K562 (cell line): Measurements from ENCODE around the gene ARHGAP25. TPM values are rescaled to one million over a fixed set of nuclear protein-coding genes. Genes with fewer than 3 reads are reported as not detected.

ENCODE experiments used
- CBX5 ChIP-seq: IDR thresholded peaks from 2 replicates; pipeline ENCODE4 v1.6.1; 2014; ENCODE audit warnings: low read depth, borderline replicate concordance
- CEBPG ChIP-seq, 3 experiments: fragments of 200-800 bp in 1 of 3; sonication (Bioruptor generic) in 1 of 3; sonication (generic) in 1 of 3; formaldehyde crosslinking in 1 of 3; IDR thresholded peaks in 2 of 3; conservative IDR thresholded peaks in 1 of 3; 2 replicates each; pipeline versions ENCODE4 v1.6.1 to v1.8.0; 2016 to 2022; ENCODE audit warnings: missing compliant biosample characterization in 2 of 3, missing genetic modification characterization in 2 of 3, mild to moderate bottlenecking in 1 of 3, missing genetic modification reagents in 1 of 3
- CHD4 ChIP-seq: fragments of 200-600 bp; sonication (generic); IDR thresholded peaks from 3 replicates; pipeline ENCODE4 v1.6.1; 2012; ENCODE audit warnings: low read depth, mild to moderate bottlenecking, mixed read lengths, low read length, inconsistent platforms; ENCODE audit not compliant: insufficient read depth, insufficient replicate concordance, poor library complexity, severe bottlenecking
- CTBP1 ChIP-seq: fragments of 450-650 bp; IDR thresholded peaks from 2 replicates; pipeline ENCODE4 v1.6.1; 2016; ENCODE audit warnings: borderline replicate concordance
- ELF4 ChIP-seq: fragments of 450-650 bp; formaldehyde crosslinking; IDR thresholded peaks from 2 replicates; pipeline ENCODE4 v1.4.0; 2022; ENCODE audit warnings: missing genetic modification characterization
- ETV5 ChIP-seq: sonication (generic); formaldehyde crosslinking; IDR thresholded peaks from 2 replicates; pipeline ENCODE4 v1.4.0; 2020; ENCODE audit warnings: low read depth, mild to moderate bottlenecking, missing genetic modification reagents
- EWSR1 ChIP-seq: fragments of 450-650 bp; IDR thresholded peaks from 2 replicates; pipeline ENCODE4 v1.6.1; 2018; ENCODE audit warnings: borderline replicate concordance, mild to moderate bottlenecking, low read depth, moderate library complexity; ENCODE audit not compliant: partially characterized antibody
- FOXA3 ChIP-seq, 2 experiments: fragments of 450-650 bp in 1 of 2; sonication (generic) in 1 of 2; formaldehyde crosslinking; IDR thresholded peaks in 1 of 2; conservative IDR thresholded peaks in 1 of 2; 2 replicates each; pipeline versions ENCODE4 v1.4.0 to v1.8.0; 2020 to 2022; ENCODE audit warnings: mild to moderate bottlenecking in 2 of 2, missing genetic modification reagents in 1 of 2
- HCFC1 ChIP-seq: IDR thresholded peaks from 2 replicates; pipeline ENCODE4 v1.6.1; 2012; ENCODE audit warnings: low read depth, low read length, improper control_type of control experiment
- KDM2B ChIP-seq: fragments of 250-450 bp; sonication (Bioruptor Pico); IDR thresholded peaks from 2 replicates; pipeline ENCODE4 v1.8.0; 2021; ENCODE audit warnings: mild to moderate bottlenecking, moderate library complexity
- POLR2A ChIP-seq: fragments of 450-650 bp; conservative IDR thresholded peaks from 2 replicates; pipeline ENCODE4 v1.6.1; 2016
- PTBP1 ChIP-seq: fragments of 200-400 bp; formaldehyde crosslinking; IDR thresholded peaks from 2 replicates; pipeline ENCODE4 v1.6.1; 2017; ENCODE audit warnings: low read depth, low read length
- RUNX1 ChIP-seq: sonication (generic); IDR thresholded peaks from 2 replicates; pipeline ENCODE4 v1.6.1; 2016; ENCODE audit warnings: antibody characterized with exemption, low read depth
- SP2 ChIP-seq: IDR thresholded peaks from 2 replicates; pipeline ENCODE4 v1.6.1; 2011; ENCODE audit warnings: mild to moderate bottlenecking, low read depth, low read length, moderate library complexity; ENCODE audit not compliant: poor library complexity, severe bottlenecking; ENCODE audit errors: extremely low read depth
- SREBF1 ChIP-seq: fragments of 150-350 bp; IDR thresholded peaks from 2 replicates; pipeline ENCODE4 v1.6.1; 2014; ENCODE audit warnings: antibody characterized with exemption, low read depth, low read length, borderline replicate concordance
- TEAD2 ChIP-seq: fragments of 450-650 bp; IDR thresholded peaks from 2 replicates; pipeline ENCODE4 v1.6.1; 2016; ENCODE audit warnings: missing genetic modification characterization, control low read depth, missing compliant biosample characterization
- ZBTB17 ChIP-seq: fragments of 450-650 bp; formaldehyde crosslinking; IDR thresholded peaks from 2 replicates; pipeline ENCODE4 v1.4.0; 2020; ENCODE audit warnings: mild to moderate bottlenecking
- ZBTB8A ChIP-seq: fragments of 450-650 bp; IDR thresholded peaks from 2 replicates; pipeline ENCODE4 v1.6.1; 2018; ENCODE audit warnings: mild to moderate bottlenecking, moderate library complexity; ENCODE audit not compliant: partially characterized antibody
- ZNF165 ChIP-seq: fragments of 250-450 bp; sonication (Bioruptor Pico); IDR thresholded peaks from 2 replicates; pipeline ENCODE4 v1.4.0; 2020; ENCODE audit warnings: borderline replicate concordance
- ZNF217 ChIP-seq: sonication (generic); formaldehyde crosslinking; IDR thresholded peaks from 2 replicates; pipeline ENCODE4 v1.8.0; 2022; ENCODE audit warnings: mild to moderate bottlenecking, missing genetic modification reagents
- ZNF354B ChIP-seq: fragments of 250-450 bp; sonication (Bioruptor Pico); IDR thresholded peaks from 2 replicates; pipeline ENCODE4 v1.4.0; 2020
- ZNF764 ChIP-seq: fragments of 250-450 bp; sonication (Bioruptor Pico); IDR thresholded peaks from 2 replicates; pipeline ENCODE4 v1.4.0; 2020; ENCODE audit warnings: low read depth, mild to moderate bottlenecking, moderate library complexity
- ZNF778 ChIP-seq: fragments of 450-650 bp; formaldehyde crosslinking; IDR thresholded peaks from 2 replicates; pipeline ENCODE4 v1.4.0; 2020; ENCODE audit warnings: mild to moderate bottlenecking, moderate library complexity
- polyA plus RNA-seq, 8 experiments: library from polyadenylated mRNA; depleted of rRNA in 4 of 8; stranded (reverse) in 5 of 8; unstranded in 3 of 8; fragments of >200 nt; fragmentation: Nextera tagmentation in 2 of 8; fragmentation: Illumina TruSeq in 1 of 8; extraction: Ambion mirVana in 2 of 8; extraction: Trizol in 1 of 8; gene quantifications; 2 replicates each; pipeline versions ENCODE4 v1.2.1 to v1.2.3, GENCODE V29; 2011 to 2014; ENCODE audit warnings: inconsistent platforms in 1 of 8, missing spikeins in 1 of 8
- total RNA-seq, 7 experiments: library from RNA; depleted of rRNA in 6 of 7; stranded (reverse); fragments of >200 nt in 6 of 7; fragmentation: Illumina TruSeq in 2 of 7; extraction: Trizol in 2 of 7; gene quantifications; 2 replicates each; pipeline versions ENCODE4 v1.2.1 to v1.2.3, GENCODE V29; 2011 to 2021; ENCODE audit warnings: low replicate concordance in 1 of 7
- TF ChIP-seq, protein P1 (sequence below): sonication (generic); formaldehyde crosslinking; IDR thresholded peaks from 2 replicates; pipeline ENCODE4 v1.8.0; 2022; ENCODE audit warnings: mild to moderate bottlenecking, missing genetic modification reagents
- TF ChIP-seq, protein P2 (sequence below): sonication (generic); formaldehyde crosslinking; IDR thresholded peaks from 2 replicates; pipeline ENCODE4 v1.8.0; 2022; ENCODE audit warnings: mild to moderate bottlenecking, missing genetic modification reagents
- TF ChIP-seq, protein P3 (sequence below): IDR thresholded peaks from 2 replicates; pipeline ENCODE4 v1.6.1; 2011; ENCODE audit warnings: borderline replicate concordance, low read depth, mild to moderate bottlenecking, moderate library complexity, low read length; ENCODE audit not compliant: insufficient read depth, poor library complexity, severe bottlenecking

The ARHGAP25 gene
- total and polyA plus RNA-seq, 9 of the 15 experiments (the other 6 are each of a cell fraction or from before 2014, with no cell fraction given), result 4.9 to 14.8 (median 10.7) TPM

DNA sequence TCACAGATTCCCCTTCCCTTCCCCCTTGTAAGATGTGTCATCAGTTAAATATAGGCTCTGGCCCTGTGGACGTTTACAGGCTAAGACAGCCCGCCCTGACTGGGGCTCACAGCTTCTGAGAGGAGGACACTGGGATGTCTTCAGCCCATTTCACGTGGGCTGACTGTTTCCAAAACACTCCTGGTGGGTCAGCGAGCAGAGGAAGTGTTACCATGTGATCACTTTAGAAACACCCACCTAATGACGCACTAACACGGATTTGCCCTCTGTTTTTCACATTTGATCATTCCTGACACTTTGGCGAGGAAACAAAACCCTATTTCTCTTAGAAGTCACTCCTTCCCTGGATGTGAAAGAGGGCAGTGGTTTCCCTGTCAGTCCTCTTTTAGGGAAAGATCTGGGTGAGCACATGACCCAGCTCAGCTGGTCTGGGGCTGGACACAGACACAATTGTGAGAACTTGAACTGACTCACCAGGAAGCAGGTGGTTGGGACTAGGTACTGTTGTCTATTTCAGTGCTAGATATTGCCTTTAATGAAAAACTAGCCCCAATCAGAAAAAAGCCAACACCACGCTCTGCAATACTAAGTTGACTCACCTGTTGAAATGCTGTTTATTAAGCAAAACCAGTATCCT is 97.7 kb downstream of the ARHGAP25 start (continued):
- TF ChIP-seq EWSR1 (no peak), SREBF1 (no peak), CTBP1 (0 out of 2 replicates have a peak, but pooled peaks have one; percentile 14), CHD4 (no peak), POLR2A (0 out of 2 replicates have a peak, but pooled peaks have one; percentile 42), TEAD2 (no peak), ZBTB8A (no peak), ZNF764 (CRISPR knock-in tag) (no peak), ZNF217 (no peak), ZNF778 (CRISPR knock-in tag) (no peak), SP2 (no peak), KDM2B (CRISPR knock-in tag) (no peak), FOXA3 (CRISPR knock-in tag; conservative IDR thresholded peaks at IDR 0.05 in 1 of 2, IDR thresholded peaks at IDR 0.05 in 1 of 2) (no peak), PTBP1 (no peak), ZNF354B (CRISPR knock-in tag) (no peak), ETV5 (CRISPR knock-in tag) (no peak), RUNX1 (no peak), HCFC1 (no peak), ZBTB17 (CRISPR knock-in tag) (0 out of 2 replicates have a peak, but pooled peaks have one; percentile 9), CEBPG (CRISPR knock-in tag; IDR thresholded peaks at IDR 0.05) (no peak), CEBPG (tag; conservative IDR thresholded peaks at IDR 0.05 in 1 of 2, IDR thresholded peaks at IDR 0.05 in 1 of 2) (peak; percentile 13 to 45; a peak in 1 of 4 replicates), ZNF165 (CRISPR knock-in tag) (no peak), CBX5 (no peak), ELF4 (CRISPR knock-in tag) (no peak)
- TF ChIP-seq, protein P1, sequence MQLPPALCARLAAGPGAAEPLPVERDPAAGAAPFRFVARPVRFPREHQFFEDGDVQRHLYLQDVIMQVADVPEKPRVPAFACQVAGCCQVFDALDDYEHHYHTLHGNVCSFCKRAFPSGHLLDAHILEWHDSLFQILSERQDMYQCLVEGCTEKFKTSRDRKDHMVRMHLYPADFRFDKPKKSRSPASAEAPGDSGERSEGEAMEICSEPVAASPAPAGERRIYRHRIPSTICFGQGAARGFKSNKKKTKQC, result no peak
- TF ChIP-seq, protein P2, sequence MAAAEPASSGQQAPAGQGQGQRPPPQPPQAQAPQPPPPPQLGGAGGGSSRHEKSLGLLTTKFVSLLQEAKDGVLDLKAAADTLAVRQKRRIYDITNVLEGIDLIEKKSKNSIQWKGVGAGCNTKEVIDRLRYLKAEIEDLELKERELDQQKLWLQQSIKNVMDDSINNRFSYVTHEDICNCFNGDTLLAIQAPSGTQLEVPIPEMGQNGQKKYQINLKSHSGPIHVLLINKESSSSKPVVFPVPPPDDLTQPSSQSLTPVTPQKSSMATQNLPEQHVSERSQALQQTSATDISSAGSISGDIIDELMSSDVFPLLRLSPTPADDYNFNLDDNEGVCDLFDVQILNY (CRISPR knock-in tag), result no peak
- TF ChIP-seq, protein P3, sequence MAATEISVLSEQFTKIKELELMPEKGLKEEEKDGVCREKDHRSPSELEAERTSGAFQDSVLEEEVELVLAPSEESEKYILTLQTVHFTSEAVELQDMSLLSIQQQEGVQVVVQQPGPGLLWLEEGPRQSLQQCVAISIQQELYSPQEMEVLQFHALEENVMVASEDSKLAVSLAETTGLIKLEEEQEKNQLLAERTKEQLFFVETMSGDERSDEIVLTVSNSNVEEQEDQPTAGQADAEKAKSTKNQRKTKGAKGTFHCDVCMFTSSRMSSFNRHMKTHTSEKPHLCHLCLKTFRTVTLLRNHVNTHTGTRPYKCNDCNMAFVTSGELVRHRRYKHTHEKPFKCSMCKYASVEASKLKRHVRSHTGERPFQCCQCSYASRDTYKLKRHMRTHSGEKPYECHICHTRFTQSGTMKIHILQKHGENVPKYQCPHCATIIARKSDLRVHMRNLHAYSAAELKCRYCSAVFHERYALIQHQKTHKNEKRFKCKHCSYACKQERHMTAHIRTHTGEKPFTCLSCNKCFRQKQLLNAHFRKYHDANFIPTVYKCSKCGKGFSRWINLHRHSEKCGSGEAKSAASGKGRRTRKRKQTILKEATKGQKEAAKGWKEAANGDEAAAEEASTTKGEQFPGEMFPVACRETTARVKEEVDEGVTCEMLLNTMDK, result no peak
